Astrocyte of the cerebellum (primary cell): Measurements from ENCODE around the gene RNF20.

Experiments used
- DNase-seq: peaks from one replicate; pipeline ENCODE4 v3.0.0-alpha.2; 2011; ENCODE audit warnings: low read depth
- H3K4me3 ChIP-seq: 2 replicates; pipeline ENCODE4 v1.5.1; 2011; ENCODE audit warnings: mild to moderate bottlenecking, low read depth, low read length, moderate library complexity
- CTCF ChIP-seq: IDR thresholded peaks from 2 replicates; pipeline ENCODE4 v1.5.1; 2012; ENCODE audit warnings: low read length, low read depth, moderate library complexity, mild to moderate bottlenecking; ENCODE audit errors: missing control alignments
- in situ Hi-C: cut with HindIII; loops from 2 replicates; pipeline ENCODE4 v1.10.0; 2017; ENCODE audit warnings: low sequenced_read_pairs

Gene RNF20

GRCh38 chr9:101569741-101570501 is 36.3 kb downstream of the RNF20 start:
- no peak for TF ChIP-seq CTCF
- no peak overlapping the region for H3K4me3 ChIP-seq
- in situ Hi-C loops = no loop called here
- DNase-seq = no peak

- TF ChIP-seq CTCF = no peak
- no peak overlapping the region for H3K4me3 ChIP-seq
- in situ Hi-C loops = no loop called here
- no peak for DNase-seq
Measured at GRCh38 chr9:101571114-101571513, 37.5 kb downstream of the RNF20 start.

- no peak for TF ChIP-seq CTCF
- in situ Hi-C loops = no loop called here
- no peak overlapping the region for H3K4me3 ChIP-seq
- DNase-seq = peak; percentile 58
Measured at GRCh38 chr9:101572316-101572715, 38.7 kb downstream of the RNF20 start.

GRCh38 chr9:101574731-101575333 is 41.2 kb downstream of the RNF20 start:
- no peak for TF ChIP-seq CTCF
- in situ Hi-C loops = no loop called here
- no peak overlapping the region for H3K4me3 ChIP-seq
- no peak for DNase-seq

- peak; percentile 81 for DNase-seq
- in situ Hi-C loops = no loop called here
- no peak overlapping the region for H3K4me3 ChIP-seq
- TF ChIP-seq CTCF = no peak
Measured at GRCh38 chr9:101578378-101578777, 44.7 kb downstream of the RNF20 start.

- in situ Hi-C loops = no loop called here
- no peak overlapping the region for H3K4me3 ChIP-seq
- DNase-seq = no peak
- TF ChIP-seq CTCF = no peak
Measured at GRCh38 chr9:101579711-101580545, 46.3 kb downstream of the RNF20 start.
